ENCODE results near the gene GALNTL6. TPM values are rescaled to one million over a fixed set of nuclear protein-coding genes. Genes with fewer than 3 reads are reported as not detected.

Gene GALNTL6
- total and polyA plus RNA-seq, 2 experiments from 2014 or later: not detected

DNA sequence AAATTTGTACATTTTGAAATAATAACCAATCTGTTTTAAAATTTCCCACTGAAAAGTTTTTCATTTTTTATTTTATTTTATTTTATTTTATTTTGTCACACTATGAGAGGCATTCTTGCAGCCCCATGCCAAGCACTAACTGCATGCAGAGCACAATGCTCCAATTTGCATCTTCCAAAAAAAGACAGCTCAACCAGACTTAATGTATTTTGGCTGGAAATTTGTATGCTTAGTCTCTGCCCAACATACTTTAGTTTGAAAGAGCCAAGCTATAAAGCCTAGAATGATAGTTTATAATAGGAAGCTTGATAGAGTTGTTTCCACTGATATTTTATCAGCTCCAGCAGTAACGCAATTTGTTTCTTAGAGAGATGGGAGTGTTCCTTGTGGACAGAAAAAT is 235.5 kb downstream of the GALNTL6 start:
- H3K27me3 ChIP-seq: no peaks in the 10 kb centered on the region
- no peaks in the 10 kb centered on the region for H3K9me3 ChIP-seq (ENCODE audit: low read depth)
- H3K4me3 ChIP-seq: no peak overlapping the region
- H3K4me1 ChIP-seq (ENCODE audit: low read depth): no peaks in the 10 kb centered on the region
- H3K27ac ChIP-seq: no peak overlapping the region
- TF ChIP-seq, protein P1, sequence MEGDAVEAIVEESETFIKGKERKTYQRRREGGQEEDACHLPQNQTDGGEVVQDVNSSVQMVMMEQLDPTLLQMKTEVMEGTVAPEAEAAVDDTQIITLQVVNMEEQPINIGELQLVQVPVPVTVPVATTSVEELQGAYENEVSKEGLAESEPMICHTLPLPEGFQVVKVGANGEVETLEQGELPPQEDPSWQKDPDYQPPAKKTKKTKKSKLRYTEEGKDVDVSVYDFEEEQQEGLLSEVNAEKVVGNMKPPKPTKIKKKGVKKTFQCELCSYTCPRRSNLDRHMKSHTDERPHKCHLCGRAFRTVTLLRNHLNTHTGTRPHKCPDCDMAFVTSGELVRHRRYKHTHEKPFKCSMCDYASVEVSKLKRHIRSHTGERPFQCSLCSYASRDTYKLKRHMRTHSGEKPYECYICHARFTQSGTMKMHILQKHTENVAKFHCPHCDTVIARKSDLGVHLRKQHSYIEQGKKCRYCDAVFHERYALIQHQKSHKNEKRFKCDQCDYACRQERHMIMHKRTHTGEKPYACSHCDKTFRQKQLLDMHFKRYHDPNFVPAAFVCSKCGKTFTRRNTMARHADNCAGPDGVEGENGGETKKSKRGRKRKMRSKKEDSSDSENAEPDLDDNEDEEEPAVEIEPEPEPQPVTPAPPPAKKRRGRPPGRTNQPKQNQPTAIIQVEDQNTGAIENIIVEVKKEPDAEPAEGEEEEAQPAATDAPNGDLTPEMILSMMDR (IDR thresholded peaks at IDR 0.05; ENCODE audit: low read depth, low read length): no peak
- no peaks in the 10 kb centered on the region for H3K36me3 ChIP-seq
- DNase-seq (ENCODE audit: low read depth in 1 of 2, low spot score in 1 of 2): no peak

- H3K27ac ChIP-seq: no peak overlapping the region
- peaks cover 7% of the 10 kb centered on the region for H3K4me1 ChIP-seq (ENCODE audit: low read depth)
- no peaks in the 10 kb centered on the region for H3K9me3 ChIP-seq (ENCODE audit: low read depth)
- TF ChIP-seq, protein P1 (IDR thresholded peaks at IDR 0.05; ENCODE audit: low read depth, low read length): no peak
- H3K36me3 ChIP-seq: no peaks in the 10 kb centered on the region
- H3K27me3 ChIP-seq: no peaks in the 10 kb centered on the region
- no peak for DNase-seq (ENCODE audit: low read depth in 1 of 2, low spot score in 1 of 2)
- H3K4me3 ChIP-seq: no peak overlapping the region
Observed at GRCh38 chr4:172050911-172051310, 237.7 kb downstream of the GALNTL6 start.

- DNase-seq (ENCODE audit: low read depth in 1 of 2, low spot score in 1 of 2): no peak
- H3K9me3 ChIP-seq (ENCODE audit: low read depth): no peaks in the 10 kb centered on the region
- H3K36me3 ChIP-seq: no peaks in the 10 kb centered on the region
- no peaks in the 10 kb centered on the region for H3K27me3 ChIP-seq
- H3K4me3 ChIP-seq: no peak overlapping the region
- TF ChIP-seq, protein P1 (IDR thresholded peaks at IDR 0.05; ENCODE audit: low read depth, low read length): no peak
- H3K4me1 ChIP-seq (ENCODE audit: low read depth): peaks cover 7% of the 10 kb centered on the region
- H3K27ac ChIP-seq: no peak overlapping the region
Observed at GRCh38 chr4:172055046-172055445, 241.8 kb downstream of the GALNTL6 start.

GRCh38 chr4:172055498-172055897 is 242.3 kb downstream of the GALNTL6 start:
- TF ChIP-seq, protein P1 (IDR thresholded peaks at IDR 0.05; ENCODE audit: low read depth, low read length): no peak
- peak in 1 of 2 donors; percentile 62 for DNase-seq (ENCODE audit: low read depth in 1 of 2, low spot score in 1 of 2)
- Histone ChIP-seq H3K36me3 (no peaks in the 10 kb centered on the region), H3K27me3 (no peaks in the 10 kb centered on the region), H3K4me3 (no peak overlapping the region), H3K4me1 (ENCODE audit: low read depth) (peaks cover 7% of the 10 kb centered on the region), H3K9me3 (ENCODE audit: low read depth) (no peaks in the 10 kb centered on the region), H3K27ac (no peak overlapping the region)

DNA sequence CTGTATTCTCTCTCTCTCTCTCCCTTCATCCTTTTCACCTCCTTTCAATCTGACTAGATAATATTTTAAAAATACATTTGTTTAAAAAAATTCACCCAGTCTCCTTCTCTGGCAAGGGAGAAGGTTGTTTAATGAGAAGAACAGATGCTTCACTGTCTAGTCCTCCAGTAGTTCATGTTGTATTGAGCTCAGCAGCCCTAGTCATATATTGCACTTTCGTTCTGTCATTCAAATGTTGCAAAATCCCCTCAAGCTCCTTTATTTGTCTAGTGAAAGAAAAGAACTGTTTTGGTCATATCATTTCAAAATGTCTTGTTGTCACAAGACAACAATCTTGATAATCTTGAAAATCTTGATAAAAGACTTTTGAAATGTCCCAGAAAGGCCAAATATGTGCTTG is 248.0 kb downstream of the GALNTL6 start:
- Histone ChIP-seq H3K36me3 (no peaks in the 10 kb centered on the region), H3K27ac (no peak overlapping the region), H3K27me3 (no peaks in the 10 kb centered on the region), H3K4me3 (no peak overlapping the region), H3K4me1 (ENCODE audit: low read depth) (no peaks in the 10 kb centered on the region), H3K9me3 (ENCODE audit: low read depth) (no peaks in the 10 kb centered on the region)
- TF ChIP-seq, protein P1 (IDR thresholded peaks at IDR 0.05; ENCODE audit: low read depth, low read length): no peak
- no peak for DNase-seq (ENCODE audit: low read depth in 1 of 2, low spot score in 1 of 2)

DNA sequence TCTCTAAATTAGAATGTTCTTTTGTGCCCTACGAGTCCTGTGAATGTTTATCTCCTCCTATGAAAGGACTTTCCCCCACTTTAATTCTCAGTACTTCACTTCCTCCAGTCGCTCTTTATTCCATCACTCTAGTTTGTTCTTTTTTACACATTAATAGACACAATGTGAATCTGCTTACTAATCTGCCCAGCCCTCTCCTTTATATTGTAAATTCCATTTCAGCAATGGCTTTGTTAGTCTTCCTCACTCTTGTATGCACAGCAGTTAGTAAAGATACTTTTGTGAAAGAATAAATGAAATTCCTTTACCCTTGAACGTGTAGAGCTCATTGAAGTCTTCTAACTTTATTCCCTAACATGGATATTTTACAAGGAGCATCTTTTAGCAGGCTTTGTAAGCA is 255.3 kb downstream of the GALNTL6 start:
- H3K4me3 ChIP-seq: no peak overlapping the region
- H3K36me3 ChIP-seq: no peaks in the 10 kb centered on the region
- TF ChIP-seq, protein P1 (IDR thresholded peaks at IDR 0.05; ENCODE audit: low read depth, low read length): no peak
- no peaks in the 10 kb centered on the region for H3K4me1 ChIP-seq (ENCODE audit: low read depth)
- H3K9me3 ChIP-seq (ENCODE audit: low read depth): no peaks in the 10 kb centered on the region
- no peak for DNase-seq (ENCODE audit: low read depth in 1 of 2, low spot score in 1 of 2)
- H3K27ac ChIP-seq: no peak overlapping the region
- H3K27me3 ChIP-seq: no peaks in the 10 kb centered on the region

Data from cardiac muscle cell (in vitro differentiated cells and primary cell).